Mucosa of rectum (tissue), 2 donors: ENCODE data around the gene CTSE.

Experiments
- H3K27ac ChIP-seq, 2 donors: one replicate each; pipeline ENCODE4 v1.7.0; 2013; ENCODE audit warnings: inconsistent platforms in 2 of 2, low read depth in 2 of 2, low read length in 2 of 2
- H3K27me3 ChIP-seq, 2 donors: one replicate each; pipeline ENCODE4 v1.7.0; 2013; ENCODE audit warnings: low read length in 2 of 2; ENCODE audit not compliant: control insufficient read depth in 2 of 2, insufficient read depth in 2 of 2
- H3K36me3 ChIP-seq, 2 donors: one replicate each; pipeline ENCODE4 v1.7.0; 2013; ENCODE audit warnings: low read length in 2 of 2; ENCODE audit not compliant: control insufficient read depth in 2 of 2, insufficient read depth in 2 of 2
- H3K4me1 ChIP-seq, 2 donors: one replicate each; pipeline ENCODE4 v1.7.0; 2013; ENCODE audit warnings: low read length in 2 of 2, mild to moderate bottlenecking in 1 of 2; ENCODE audit not compliant: control insufficient read depth in 2 of 2, insufficient read depth in 2 of 2
- H3K4me3 ChIP-seq, 2 donors: one replicate each; pipeline ENCODE4 v1.7.0; 2013; ENCODE audit warnings: low read length in 2 of 2
- H3K9ac ChIP-seq, 2 donors: one replicate each; pipeline ENCODE4 v1.7.0; 2013; ENCODE audit warnings: low read length in 2 of 2, low read depth in 1 of 2, mild to moderate bottlenecking in 1 of 2
- H3K9me3 ChIP-seq, 2 donors: one replicate each; pipeline ENCODE4 v1.7.0; 2013; ENCODE audit warnings: low read length in 2 of 2; ENCODE audit not compliant: control insufficient read depth in 2 of 2
- donor health status: healthy.
- donor health status: Normal muscosa, but diverticular disease.

Gene CTSE

GRCh38 chr1:206035027-206035426 lies 11.3 kb upstream of the CTSE start:
- H3K27me3 ChIP-seq, result peaks cover 0 to 4% of the 10 kb centered on the region in 2 donors
- H3K9me3 ChIP-seq, result no peaks in the 10 kb centered on the region
- peak overlapping the region; percentile 51 to 59 for H3K4me3 ChIP-seq
- no peaks in the 10 kb centered on the region for H3K36me3 ChIP-seq
- H3K27ac ChIP-seq, result no peak overlapping the region
- H3K4me1 ChIP-seq, result peaks cover 4 to 9% of the 10 kb centered on the region in 2 donors
- no peak overlapping the region for H3K9ac ChIP-seq

GRCh38 chr1:206032380-206033140 lies 8.9 kb upstream of the CTSE start:
- no peaks in the 10 kb centered on the region for H3K27me3 ChIP-seq

GRCh38 chr1:206030714-206031113 lies 7.0 kb upstream of the CTSE start:
- no peak overlapping the region for H3K9ac ChIP-seq
- no peak overlapping the region for H3K27ac ChIP-seq
- no peaks in the 10 kb centered on the region for H3K9me3 ChIP-seq
- no peaks in the 10 kb centered on the region for H3K27me3 ChIP-seq
- peaks cover 4 to 9% of the 10 kb centered on the region in 2 donors for H3K4me1 ChIP-seq
- H3K4me3 ChIP-seq, result no peak overlapping the region
- H3K36me3 ChIP-seq, result no peaks in the 10 kb centered on the region

More at GRCh38 chr1:206032380-206033140, 8.9 kb upstream of the CTSE start:
- peaks cover 4 to 9% of the 10 kb centered on the region in 2 donors for H3K4me1 ChIP-seq
- H3K4me3 ChIP-seq, result no peak overlapping the region
- H3K36me3 ChIP-seq, result no peaks in the 10 kb centered on the region
- H3K9me3 ChIP-seq, result no peaks in the 10 kb centered on the region
- H3K27ac ChIP-seq, result no peak overlapping the region
- no peak overlapping the region for H3K9ac ChIP-seq

- H3K4me3 ChIP-seq, result no peak overlapping the region
- H3K27me3 ChIP-seq, result no peaks in the 10 kb centered on the region
- no peaks in the 10 kb centered on the region for H3K36me3 ChIP-seq
- no peaks in the 10 kb centered on the region for H3K9me3 ChIP-seq
- peaks cover 2 to 9% of the 10 kb centered on the region in 2 donors for H3K4me1 ChIP-seq
- H3K9ac ChIP-seq, result no peak overlapping the region
- no peak overlapping the region for H3K27ac ChIP-seq
Observed at GRCh38 chr1:206030191-206030590, 6.5 kb upstream of the CTSE start.

GRCh38 chr1:206029484-206029883 lies 5.8 kb upstream of the CTSE start:
- Histone ChIP-seq H3K9ac (no peak overlapping the region), H3K36me3 (no peaks in the 10 kb centered on the region), H3K27ac (no peak overlapping the region), H3K9me3 (no peaks in the 10 kb centered on the region), H3K4me1 (peaks cover 0 to 4% of the 10 kb centered on the region in 2 donors), H3K27me3 (no peaks in the 10 kb centered on the region), H3K4me3 (no peak overlapping the region)

- Histone ChIP-seq H3K27ac (no peak overlapping the region), H3K27me3 (no peaks in the 10 kb centered on the region)
Observed at GRCh38 chr1:206025283-206025820, 1.7 kb upstream of the CTSE start.

GRCh38 chr1:206022766-206023165 lies 929 bp downstream of the CTSE start:
- H3K4me3 ChIP-seq, result no peak overlapping the region
- peaks cover 4 to 13% of the 10 kb centered on the region in 2 donors for H3K4me1 ChIP-seq
- H3K9ac ChIP-seq, result no peak overlapping the region
- no peaks in the 10 kb centered on the region for H3K9me3 ChIP-seq
- H3K27ac ChIP-seq, result no peak overlapping the region
- no peaks in the 10 kb centered on the region for H3K36me3 ChIP-seq
- H3K27me3 ChIP-seq, result no peaks in the 10 kb centered on the region

More at GRCh38 chr1:206025283-206025820, 1.7 kb upstream of the CTSE start:
- H3K4me3 ChIP-seq, result no peak overlapping the region
- peaks cover 4 to 13% of the 10 kb centered on the region in 2 donors for H3K4me1 ChIP-seq
- H3K9me3 ChIP-seq, result no peaks in the 10 kb centered on the region
- H3K9ac ChIP-seq, result no peak overlapping the region
- no peaks in the 10 kb centered on the region for H3K36me3 ChIP-seq

GRCh38 chr1:206021626-206022365 lies 1.9 kb downstream of the CTSE start:
- Histone ChIP-seq H3K9me3 (no peaks in the 10 kb centered on the region), H3K9ac (no peak overlapping the region), H3K4me3 (no peak overlapping the region), H3K36me3 (no peaks in the 10 kb centered on the region), H3K4me1 (peaks cover 4 to 13% of the 10 kb centered on the region in 2 donors), H3K27ac (peak overlapping the region in 1 of 2 donors; percentile 3), H3K27me3 (no peaks in the 10 kb centered on the region)

GRCh38 chr1:206021008-206021625 lies 2.6 kb downstream of the CTSE start:
- no peak overlapping the region for H3K9ac ChIP-seq
- H3K36me3 ChIP-seq, result no peaks in the 10 kb centered on the region
- peak overlapping the region in 1 of 2 donors; percentile 3 for H3K27ac ChIP-seq
- H3K4me1 ChIP-seq, result peaks cover 4 to 13% of the 10 kb centered on the region in 2 donors
- no peaks in the 10 kb centered on the region for H3K9me3 ChIP-seq
- no peaks in the 10 kb centered on the region for H3K27me3 ChIP-seq
- no peak overlapping the region for H3K4me3 ChIP-seq
